ENCODE measurements around the gene CORIN. TPM values are rescaled to one million over a fixed set of nuclear protein-coding genes. Genes with fewer than 3 reads are reported as not detected.
"Not testable (repeated sequence)": the region's sequence is repeated elsewhere in the genome, so short reads cannot be mapped to it uniquely, and the experiment has no call there.

CORIN gene
- polyA plus RNA-seq, 1 donor from 2014 or later: 0.25 TPM

GRCh38 chr4:47550899-47551548 lies 286.8 kb downstream of the CORIN start:
- Histone ChIP-seq H3K9me2 (ENCODE audit: insufficient read depth, low read length) (no peaks in the 10 kb centered on the region), H3K27me3 (ENCODE audit: insufficient read depth, low read depth, low read length) (no peaks in the 10 kb centered on the region), H2AFZ (ENCODE audit: low read depth, low read length) (no peak overlapping the region), H3K4me3 (ENCODE audit: low read length) (no peak overlapping the region), H3K4me2 (ENCODE audit: low read length) (no peak overlapping the region), H3F3A (ENCODE audit: insufficient read depth, low read length, poor library complexity, severe bottlenecking) (no peaks in the 10 kb centered on the region), H3K27ac (ENCODE audit: low read length) (no peak overlapping the region), H4K20me1 (ENCODE audit: insufficient read depth) (no peaks in the 10 kb centered on the region), H3K79me2 (replicated peaks; ENCODE audit: insufficient read depth, low read length) (no peaks in the 10 kb centered on the region), H3K9me3 (ENCODE audit: low read length) (no peaks in the 10 kb centered on the region), H3K9ac (ENCODE audit: low read length) (no peak overlapping the region), H3K36me3 (ENCODE audit: insufficient read depth, low read length) (no peaks in the 10 kb centered on the region)
- TF ChIP-seq EZH2 (IDR thresholded peaks at IDR 0.05; ENCODE audit: borderline replicate concordance, insufficient read depth, low read length, poor library complexity, severe bottlenecking): no peak
- TF ChIP-seq POLR2AphosphoS5 (IDR thresholded peaks at IDR 0.05): no peak
- TF ChIP-seq SMC3 (conservative IDR thresholded peaks at IDR 0.05; ENCODE audit: poor library complexity): no peak
- TF ChIP-seq REST (IDR thresholded peaks at IDR 0.05; ENCODE audit: borderline replicate concordance): no peak
- TF ChIP-seq TAF1 (IDR thresholded peaks at IDR 0.05; ENCODE audit: low read depth): no peak
- TF ChIP-seq RAD21 (conservative IDR thresholded peaks at IDR 0.05): no peak
- TF ChIP-seq EP300 (conservative IDR thresholded peaks at IDR 0.05; ENCODE audit: poor library complexity, severe bottlenecking): no peak
- TF ChIP-seq MXI1 (conservative IDR thresholded peaks at IDR 0.05; ENCODE audit: poor library complexity, severe bottlenecking): no peak
- TF ChIP-seq CTCF (IDR thresholded peaks at IDR 0.05; ENCODE audit: poor library complexity, severe bottlenecking): no peak

DNA sequence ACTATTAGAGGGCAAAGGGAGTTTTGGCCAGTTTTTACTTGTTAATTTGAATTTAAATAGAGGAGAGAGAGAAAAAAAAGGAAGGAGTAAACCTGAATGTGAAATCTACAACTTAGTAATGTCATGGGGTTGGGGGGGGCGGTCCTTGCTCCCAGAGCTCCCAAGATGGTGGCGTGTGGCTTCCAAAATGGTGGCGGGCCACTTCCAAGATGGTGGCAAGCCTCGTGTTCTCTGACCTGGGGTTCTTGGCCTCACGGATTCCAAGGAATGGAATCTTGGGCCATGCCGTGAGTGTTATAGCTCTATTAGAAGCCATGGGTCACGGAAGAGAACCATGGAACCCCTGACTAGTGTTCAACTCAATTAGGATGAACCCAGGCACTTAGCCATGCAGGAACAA lies 287.5 kb downstream of the CORIN start:
- not testable (repeated sequence) for H4K20me1 ChIP-seq (ENCODE audit: insufficient read depth); H3K4me2 ChIP-seq (ENCODE audit: low read length); H3K9ac ChIP-seq (ENCODE audit: low read length); H3K4me3 ChIP-seq (ENCODE audit: low read length); H3K9me2 ChIP-seq (ENCODE audit: insufficient read depth, low read length); H3F3A ChIP-seq (ENCODE audit: insufficient read depth, low read length, poor library complexity, severe bottlenecking); H3K27ac ChIP-seq (ENCODE audit: low read length); H2AFZ ChIP-seq (ENCODE audit: low read depth, low read length); H3K9me3 ChIP-seq (ENCODE audit: low read length); H3K27me3 ChIP-seq (ENCODE audit: insufficient read depth, low read depth, low read length); H3K79me2 ChIP-seq (replicated peaks; ENCODE audit: insufficient read depth, low read length); H3K36me3 ChIP-seq (ENCODE audit: insufficient read depth, low read length)

Small RNAs within 50 kb of the gene (small RNA-seq; reads per million reads assigned to genes)
- 0 to 0.33 (median 0.03) reads per million in 3 experiments for gene MIR8053

Other genes starting within 250 kb of the CORIN start
- gene NFXL1, start 76.5 kb upstream of the CORIN start, polyA plus RNA-seq: 15.8 and 17.6 TPM in 2 replicates
- not detected in 2 replicates for gene CNGA1, start 178.6 kb upstream of the CORIN start, polyA plus RNA-seq
- gene NIPAL1, start 178.7 kb upstream of the CORIN start, polyA plus RNA-seq: 0.52 and 0.85 TPM in 2 replicates